ENCODE measurements around the gene CYB5D1.

DNA sequence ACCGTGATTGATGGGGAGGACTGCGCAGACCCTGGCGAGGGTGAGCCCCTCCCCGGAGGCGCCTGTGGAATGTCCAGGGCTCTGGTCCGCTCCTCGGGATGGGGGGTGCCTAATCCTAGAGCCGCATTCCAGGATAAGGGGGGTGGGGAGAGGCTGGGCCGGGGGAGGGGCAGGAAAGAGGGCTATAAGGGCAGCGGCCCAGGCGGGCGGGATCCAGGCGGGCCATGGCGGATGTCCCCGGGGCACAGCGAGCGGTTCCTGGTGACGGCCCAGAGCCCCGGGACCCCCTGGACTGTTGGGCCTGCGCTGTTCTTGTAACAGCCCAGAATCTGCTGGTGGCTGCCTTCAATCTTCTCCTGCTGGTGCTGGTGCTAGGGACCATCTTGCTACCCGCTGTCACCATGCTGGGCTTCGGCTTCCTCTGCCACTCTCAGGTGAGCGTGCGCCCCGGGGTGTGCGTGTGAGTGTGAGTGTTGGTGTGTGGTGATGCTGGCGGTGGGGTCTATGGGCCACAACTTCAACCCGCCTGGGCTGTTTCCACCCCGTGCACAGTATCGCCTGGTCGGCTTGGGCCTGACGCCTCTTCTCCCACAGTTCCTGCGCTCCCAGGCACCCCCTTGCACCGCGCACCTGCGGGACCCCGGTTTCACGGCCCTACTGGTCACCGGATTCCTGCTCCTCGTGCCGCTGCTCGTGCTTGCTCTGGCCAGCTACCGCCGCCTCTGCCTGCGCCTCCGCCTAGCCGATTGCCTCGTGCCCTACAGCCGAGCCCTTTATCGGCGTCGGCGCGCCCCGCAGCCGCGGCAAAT lies 2.7 kb upstream of the CYB5D1 start, which contains the start of gene TMEM88:
- no peak for TF ChIP-seq CTCF (IDR thresholded peaks at IDR 0.05; ENCODE audit: insufficient read depth, low read length, poor library complexity, severe bottlenecking)
- TF ChIP-seq EZH2phosphoT487 (conservative IDR thresholded peaks at IDR 0.05; ENCODE audit: low read length), result no peak
